Choroid plexus epithelial cell (primary cell): ENCODE measurements around the gene SEH1L.

ENCODE experiments used
- DNase-seq: peaks from one replicate; pipeline ENCODE4 v3.0.0-alpha.2; 2010; ENCODE audit warnings: low read depth
- H3K4me3 ChIP-seq: 2 replicates; pipeline ENCODE4 v1.5.1; 2011; ENCODE audit warnings: low read depth, mild to moderate bottlenecking, control low read depth, low read length, moderate library complexity
- CTCF ChIP-seq: conservative IDR thresholded peaks from 2 replicates; pipeline ENCODE4 v1.5.1; 2011; ENCODE audit warnings: low read depth, mild to moderate bottlenecking, control low read depth, inconsistent platforms, low read length, moderate library complexity

Gene SEH1L

DNA sequence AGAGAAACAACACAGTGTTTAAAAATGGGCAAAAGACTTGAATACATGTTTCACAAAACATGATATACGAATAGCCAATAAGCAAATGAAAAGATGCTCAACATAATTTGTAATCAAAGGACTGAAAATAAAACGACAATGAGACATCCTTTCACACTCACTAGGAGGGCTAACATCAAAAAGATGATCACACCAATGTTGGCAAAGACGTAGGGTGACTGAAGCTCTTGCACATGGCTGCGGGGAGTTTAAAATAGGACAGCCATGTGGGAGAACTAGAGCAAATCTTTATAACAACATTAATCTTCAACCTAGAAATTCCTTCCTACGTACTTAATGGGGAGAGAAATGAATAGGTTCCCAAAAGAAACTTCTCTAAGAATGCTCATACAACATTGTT lies 19.2 kb upstream of the SEH1L start:
- H3K4me3 ChIP-seq: no peak overlapping the region
- TF ChIP-seq CTCF: no peak
- no peak for DNase-seq

- DNase-seq: no peak
- no peak overlapping the region for H3K4me3 ChIP-seq
- TF ChIP-seq CTCF: no peak
These were observed 18.2 kb upstream of the SEH1L start for GRCh38 chr18:12929477-12930083.

DNA sequence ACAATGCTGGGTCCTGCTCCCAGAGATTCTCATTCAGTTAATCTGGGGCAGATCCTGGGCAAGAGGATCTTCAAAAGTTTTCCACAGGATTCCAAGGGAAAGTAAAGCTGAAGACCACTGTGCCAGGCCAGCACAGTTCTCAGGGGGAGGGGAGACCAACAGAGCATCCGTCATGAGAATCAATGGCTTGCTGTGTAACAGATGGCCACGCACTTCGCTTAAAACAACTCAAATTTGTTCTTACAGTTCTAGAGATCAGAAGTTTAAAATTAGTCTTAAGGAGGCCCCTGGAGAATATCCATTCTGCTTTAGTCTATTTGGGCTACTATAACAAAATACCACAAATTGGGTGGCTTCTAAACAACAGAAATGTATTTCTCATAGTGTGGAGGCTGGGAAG lies 17.4 kb upstream of the SEH1L start:
- no peak for TF ChIP-seq CTCF
- H3K4me3 ChIP-seq: no peak overlapping the region
- DNase-seq: no peak

GRCh38 chr18:12930908-12931307 lies 16.9 kb upstream of the SEH1L start:
- no peak for TF ChIP-seq CTCF
- no peak for DNase-seq
- H3K4me3 ChIP-seq: no peak overlapping the region

DNA sequence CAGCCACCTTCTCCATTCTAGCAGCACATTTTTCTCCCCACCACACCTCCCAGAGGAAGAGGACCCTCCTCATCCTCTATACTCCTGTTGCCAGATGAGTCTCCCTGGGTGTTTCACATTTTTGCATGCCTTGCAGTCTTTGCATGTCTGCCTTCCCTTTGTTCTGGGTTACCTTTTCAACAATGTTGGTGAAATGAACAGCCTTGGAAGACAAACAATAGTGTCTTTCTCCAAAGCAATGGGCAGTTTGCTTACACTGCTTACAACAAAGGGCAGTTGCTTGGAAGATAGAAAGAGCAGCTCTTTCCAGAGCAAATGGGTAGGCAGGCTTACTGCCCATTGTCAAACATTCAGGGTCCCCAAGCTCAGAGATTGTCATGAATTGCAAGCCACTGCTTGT lies 14.5 kb upstream of the SEH1L start:
- DNase-seq: no peak
- TF ChIP-seq CTCF: no peak

GRCh38 chr18:12934454-12935071 lies 13.2 kb upstream of the SEH1L start:
- no peak overlapping the region for H3K4me3 ChIP-seq
- TF ChIP-seq CTCF: peak; percentile 99
- peak; percentile 92 for DNase-seq

More for the DNA sequence above, 14.5 kb upstream of the SEH1L start:
- H3K4me3 ChIP-seq: no peak overlapping the region

GRCh38 chr18:12939162-12939561 lies 8.6 kb upstream of the SEH1L start:
- H3K4me3 ChIP-seq: no peak overlapping the region
- TF ChIP-seq CTCF: no peak
- no peak for DNase-seq
